K562 (cell line): ENCODE results near the gene FCHO2. TPM values are rescaled to one million over a fixed set of nuclear protein-coding genes. Genes with fewer than 3 reads are reported as not detected.
A peak's percentile ranks its signal among the peaks of the same experiment; 100 is the strongest.

ENCODE experiments used
- CBX3 ChIP-seq, 2 experiments: IDR thresholded peaks; 1 replicate in 1 of 2; 2 replicates in 1 of 2; pipeline ENCODE4 v1.6.1; 2012; ENCODE audit warnings: inconsistent platforms in 2 of 2, low read length in 2 of 2, borderline replicate concordance in 1 of 2, control low read depth in 1 of 2
- CHD4 ChIP-seq: fragments of 200-600 bp; sonication (generic); IDR thresholded peaks from 3 replicates; pipeline ENCODE4 v1.6.1; 2012; ENCODE audit warnings: low read depth, mild to moderate bottlenecking, mixed read lengths, low read length, inconsistent platforms; ENCODE audit not compliant: insufficient read depth, insufficient replicate concordance, poor library complexity, severe bottlenecking
- ELF4 ChIP-seq: fragments of 450-650 bp; formaldehyde crosslinking; IDR thresholded peaks from 2 replicates; pipeline ENCODE4 v1.4.0; 2022; ENCODE audit warnings: missing genetic modification characterization
- KAT7 ChIP-seq: sonication (generic); formaldehyde crosslinking; IDR thresholded peaks from 2 replicates; pipeline ENCODE4 v1.8.0; 2022; ENCODE audit warnings: missing genetic modification reagents, mild to moderate bottlenecking, borderline replicate concordance
- NCOA6 ChIP-seq: fragments of 450-650 bp; IDR thresholded peaks from 2 replicates; pipeline ENCODE4 v1.6.1; 2017; ENCODE audit warnings: mild to moderate bottlenecking
- SPI1 ChIP-seq: IDR thresholded peaks from 2 replicates; pipeline ENCODE4 v1.6.1; 2011; ENCODE audit warnings: low read depth, low read length, control low read depth, borderline replicate concordance
- ZNF3 ChIP-seq: fragments of 250-450 bp; sonication (Bioruptor Pico); IDR thresholded peaks from 2 replicates; pipeline ENCODE4 v1.5.0; 2021; ENCODE audit warnings: mild to moderate bottlenecking, moderate library complexity
- ZNF668 ChIP-seq: fragments of 250-450 bp; sonication (Bioruptor Pico); IDR thresholded peaks from 2 replicates; pipeline ENCODE4 v1.8.0; 2022; ENCODE audit warnings: mild to moderate bottlenecking, inconsistent platforms
- polyA plus RNA-seq, 8 experiments: library from polyadenylated mRNA; depleted of rRNA in 4 of 8; stranded (reverse) in 5 of 8; unstranded in 3 of 8; fragments of >200 nt; fragmentation: Nextera tagmentation in 2 of 8; fragmentation: Illumina TruSeq in 1 of 8; extraction: Ambion mirVana in 2 of 8; extraction: Trizol in 1 of 8; gene quantifications; 2 replicates each; pipeline versions ENCODE4 v1.2.1 to v1.2.3, GENCODE V29; 2011 to 2014; ENCODE audit warnings: inconsistent platforms in 1 of 8, missing spikeins in 1 of 8
- total RNA-seq, 7 experiments: library from RNA; depleted of rRNA in 6 of 7; stranded (reverse); fragments of >200 nt in 6 of 7; fragmentation: Illumina TruSeq in 2 of 7; extraction: Trizol in 2 of 7; gene quantifications; 2 replicates each; pipeline versions ENCODE4 v1.2.1 to v1.2.3, GENCODE V29; 2011 to 2021; ENCODE audit warnings: low replicate concordance in 1 of 7
- TF ChIP-seq, protein P1 (sequence below): fragments of 250-450 bp; sonication (Bioruptor Pico); IDR thresholded peaks from 2 replicates; pipeline ENCODE4 v1.8.0; 2021; ENCODE audit warnings: moderate library complexity, mild to moderate bottlenecking, inconsistent platforms
- TF ChIP-seq, protein P2 (sequence below): sonication (generic); formaldehyde crosslinking; IDR thresholded peaks from 2 replicates; pipeline ENCODE4 v1.8.0; 2022; ENCODE audit warnings: missing genetic modification reagents, mild to moderate bottlenecking, moderate library complexity, borderline replicate concordance
- TF ChIP-seq, protein P3 (sequence below): fragments of 450-650 bp; IDR thresholded peaks from 2 replicates; pipeline ENCODE4 v1.6.1; 2016; ENCODE audit warnings: low read depth

FCHO2 gene
- total and polyA plus RNA-seq, 9 of the 15 experiments (the other 6 are each of a cell fraction or from before 2014, with no cell fraction given): 4.4 to 13.4 (median 8.3) TPM

DNA sequence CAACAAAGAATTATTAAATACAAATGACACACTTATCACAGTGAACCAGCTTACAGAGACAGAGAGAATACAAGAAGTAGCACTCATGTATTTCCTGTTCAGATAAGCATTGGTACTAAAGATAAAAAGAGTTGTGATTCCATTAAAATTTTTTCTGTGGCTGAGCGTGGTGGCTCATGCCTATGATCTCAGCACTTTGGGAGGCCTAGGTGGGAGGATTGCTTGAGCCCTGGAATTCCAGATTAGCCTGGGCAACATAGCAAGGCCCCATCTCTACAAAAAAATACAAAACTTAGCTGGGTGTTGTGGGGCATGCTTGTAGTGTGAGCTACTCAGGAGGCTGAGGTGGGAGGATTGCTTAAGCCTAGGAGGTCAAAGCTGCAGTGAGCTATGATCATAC, 32.9 kb downstream of the FCHO2 start (continued):
- TF ChIP-seq CHD4: no peak
- 0 out of 3 replicates have a peak, but pooled peaks of 1 of the 2 experiments have one; percentile 23 for TF ChIP-seq CBX3 (IDR thresholded peaks at IDR 0.05; ENCODE audit: borderline replicate concordance in 1 of 2, low read length in 2 of 2)
- TF ChIP-seq ZNF668: no peak
- TF ChIP-seq NCOA6: no peak
- TF ChIP-seq ZNF3: no peak
- TF ChIP-seq ELF4 (CRISPR knock-in tag): no peak
- TF ChIP-seq, protein P1, sequence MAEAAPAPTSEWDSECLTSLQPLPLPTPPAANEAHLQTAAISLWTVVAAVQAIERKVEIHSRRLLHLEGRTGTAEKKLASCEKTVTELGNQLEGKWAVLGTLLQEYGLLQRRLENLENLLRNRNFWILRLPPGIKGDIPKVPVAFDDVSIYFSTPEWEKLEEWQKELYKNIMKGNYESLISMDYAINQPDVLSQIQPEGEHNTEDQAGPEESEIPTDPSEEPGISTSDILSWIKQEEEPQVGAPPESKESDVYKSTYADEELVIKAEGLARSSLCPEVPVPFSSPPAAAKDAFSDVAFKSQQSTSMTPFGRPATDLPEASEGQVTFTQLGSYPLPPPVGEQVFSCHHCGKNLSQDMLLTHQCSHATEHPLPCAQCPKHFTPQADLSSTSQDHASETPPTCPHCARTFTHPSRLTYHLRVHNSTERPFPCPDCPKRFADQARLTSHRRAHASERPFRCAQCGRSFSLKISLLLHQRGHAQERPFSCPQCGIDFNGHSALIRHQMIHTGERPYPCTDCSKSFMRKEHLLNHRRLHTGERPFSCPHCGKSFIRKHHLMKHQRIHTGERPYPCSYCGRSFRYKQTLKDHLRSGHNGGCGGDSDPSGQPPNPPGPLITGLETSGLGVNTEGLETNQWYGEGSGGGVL (CRISPR knock-in tag): no peak
- TF ChIP-seq KAT7 (CRISPR knock-in tag): no peak
- TF ChIP-seq SPI1: no peak
- TF ChIP-seq, protein P2, sequence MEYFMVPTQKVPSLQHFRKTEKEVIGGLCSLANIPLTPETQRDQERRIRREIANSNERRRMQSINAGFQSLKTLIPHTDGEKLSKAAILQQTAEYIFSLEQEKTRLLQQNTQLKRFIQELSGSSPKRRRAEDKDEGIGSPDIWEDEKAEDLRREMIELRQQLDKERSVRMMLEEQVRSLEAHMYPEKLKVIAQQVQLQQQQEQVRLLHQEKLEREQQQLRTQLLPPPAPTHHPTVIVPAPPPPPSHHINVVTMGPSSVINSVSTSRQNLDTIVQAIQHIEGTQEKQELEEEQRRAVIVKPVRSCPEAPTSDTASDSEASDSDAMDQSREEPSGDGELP (CRISPR knock-in tag): no peak
- TF ChIP-seq, protein P3, sequence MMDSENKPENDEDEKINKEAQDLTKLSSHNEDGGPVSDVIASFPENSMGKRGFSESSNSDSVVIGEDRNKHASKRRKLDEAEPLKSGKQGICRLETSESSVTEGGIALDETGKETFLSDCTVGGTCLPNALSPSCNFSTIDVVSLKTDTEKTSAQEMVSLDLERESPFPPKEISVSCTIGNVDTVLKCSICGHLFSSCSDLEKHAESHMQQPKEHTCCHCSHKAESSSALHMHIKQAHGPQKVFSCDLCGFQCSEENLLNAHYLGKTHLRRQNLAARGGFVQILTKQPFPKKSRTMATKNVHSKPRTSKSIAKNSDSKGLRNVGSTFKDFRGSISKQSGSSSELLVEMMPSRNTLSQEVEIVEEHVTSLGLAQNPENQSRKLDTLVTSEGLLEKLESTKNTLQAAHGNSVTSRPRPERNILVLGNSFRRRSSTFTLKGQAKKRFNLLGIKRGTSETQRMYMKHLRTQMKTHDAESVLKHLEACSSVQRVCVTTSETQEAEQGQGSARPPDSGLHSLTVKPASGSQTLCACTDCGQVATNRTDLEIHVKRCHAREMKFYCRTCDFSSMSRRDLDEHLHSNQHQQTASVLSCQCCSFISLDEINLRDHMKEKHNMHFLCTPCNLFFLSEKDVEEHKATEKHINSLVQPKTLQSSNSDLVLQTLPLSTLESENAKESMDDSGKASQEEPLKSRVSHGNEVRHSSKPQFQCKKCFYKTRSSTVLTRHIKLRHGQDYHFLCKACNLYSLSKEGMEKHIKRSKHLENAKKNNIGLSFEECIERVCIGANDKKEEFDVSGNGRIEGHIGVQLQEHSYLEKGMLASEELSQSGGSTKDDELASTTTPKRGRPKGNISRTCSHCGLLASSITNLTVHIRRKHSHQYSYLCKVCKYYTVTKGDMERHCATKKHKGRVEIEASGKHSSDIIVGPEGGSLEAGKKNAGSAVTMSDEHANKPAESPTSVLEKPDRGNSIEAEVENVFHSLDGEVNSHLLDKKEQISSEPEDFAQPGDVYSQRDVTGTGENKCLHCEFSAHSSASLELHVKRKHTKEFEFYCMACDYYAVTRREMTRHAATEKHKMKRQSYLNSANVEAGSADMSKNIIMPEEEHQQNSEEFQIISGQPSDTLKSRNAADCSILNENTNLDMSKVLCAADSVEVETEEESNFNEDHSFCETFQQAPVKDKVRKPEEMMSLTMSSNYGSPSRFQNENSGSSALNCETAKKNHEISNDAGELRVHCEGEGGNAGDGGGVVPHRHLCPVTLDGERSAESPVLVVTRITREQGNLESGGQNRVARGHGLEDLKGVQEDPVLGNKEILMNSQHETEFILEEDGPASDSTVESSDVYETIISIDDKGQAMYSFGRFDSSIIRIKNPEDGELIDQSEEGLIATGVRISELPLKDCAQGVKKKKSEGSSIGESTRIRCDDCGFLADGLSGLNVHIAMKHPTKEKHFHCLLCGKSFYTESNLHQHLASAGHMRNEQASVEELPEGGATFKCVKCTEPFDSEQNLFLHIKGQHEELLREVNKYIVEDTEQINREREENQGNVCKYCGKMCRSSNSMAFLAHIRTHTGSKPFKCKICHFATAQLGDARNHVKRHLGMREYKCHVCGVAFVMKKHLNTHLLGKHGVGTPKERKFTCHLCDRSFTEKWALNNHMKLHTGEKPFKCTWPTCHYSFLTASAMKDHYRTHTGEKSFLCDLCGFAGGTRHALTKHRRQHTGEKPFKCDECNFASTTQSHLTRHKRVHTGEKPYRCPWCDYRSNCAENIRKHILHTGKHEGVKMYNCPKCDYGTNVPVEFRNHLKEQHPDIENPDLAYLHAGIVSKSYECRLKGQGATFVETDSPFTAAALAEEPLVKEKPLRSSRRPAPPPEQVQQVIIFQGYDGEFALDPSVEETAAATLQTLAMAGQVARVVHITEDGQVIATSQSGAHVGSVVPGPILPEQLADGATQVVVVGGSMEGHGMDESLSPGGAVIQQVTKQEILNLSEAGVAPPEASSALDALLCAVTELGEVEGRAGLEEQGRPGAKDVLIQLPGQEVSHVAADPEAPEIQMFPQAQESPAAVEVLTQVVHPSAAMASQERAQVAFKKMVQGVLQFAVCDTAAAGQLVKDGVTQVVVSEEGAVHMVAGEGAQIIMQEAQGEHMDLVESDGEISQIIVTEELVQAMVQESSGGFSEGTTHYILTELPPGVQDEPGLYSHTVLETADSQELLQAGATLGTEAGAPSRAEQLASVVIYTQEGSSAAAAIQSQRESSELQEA: no peak
